Hematopoietic multipotent progenitor cell treated with erythropoietin and hydrocortisone succinate and interleukin-3 and kit ligand, for 17 days (in vitro differentiated cells): Measurements from ENCODE around the gene GUCA2A.
A peak's percentile ranks its signal among the peaks of the same experiment; 100 is the strongest.

ENCODE experiments used
- DNase-seq: peaks from one replicate; pipeline ENCODE4 v3.0.0-alpha.2; 2015; ENCODE audit warnings: low spot score

Gene GUCA2A

GRCh38 chr1:42153624-42154023 lies 10.9 kb downstream of the GUCA2A start:
- no peak for DNase-seq

GRCh38 chr1:42152907-42153600 lies 11.5 kb downstream of the GUCA2A start, which contains the start of gene GUCA2B:
GUCA2B (plus strand) TSS chr1:42153410; CDS start chr1:42153451, 41 bp downstream.
- no peak for DNase-seq

- DNase-seq: no peak
These were observed 12.4 kb downstream of the GUCA2A start for GRCh38 chr1:42152119-42152518.

GRCh38 chr1:42150651-42151050 lies 13.9 kb downstream of the GUCA2A start:
- DNase-seq: no peak

- no peak for DNase-seq
These were observed 16.4 kb downstream of the GUCA2A start for GRCh38 chr1:42148166-42148565.

- peak; percentile 38 for DNase-seq
These were observed 17.8 kb downstream of the GUCA2A start for GRCh38 chr1:42146626-42147320.

GRCh38 chr1:42145764-42146625 lies 18.6 kb downstream of the GUCA2A start:
- no peak for DNase-seq

- no peak for DNase-seq
These were observed 19.2 kb downstream of the GUCA2A start for GRCh38 chr1:42145389-42145716.

- DNase-seq: no peak
These were observed 19.7 kb downstream of the GUCA2A start for GRCh38 chr1:42144711-42145388.

- DNase-seq: no peak
These were observed 20.4 kb downstream of the GUCA2A start for GRCh38 chr1:42143896-42144710.

GRCh38 chr1:42142894-42143675 lies 21.5 kb downstream of the GUCA2A start:
- no peak for DNase-seq

- DNase-seq: no peak
These were observed 22.6 kb downstream of the GUCA2A start for GRCh38 chr1:42141978-42142377.

- no peak for DNase-seq
These were observed 24.4 kb downstream of the GUCA2A start for GRCh38 chr1:42140191-42140590.

- DNase-seq: no peak
These were observed 25.1 kb downstream of the GUCA2A start for GRCh38 chr1:42139444-42139843.

GRCh38 chr1:42138586-42138985 lies 26.0 kb downstream of the GUCA2A start:
- DNase-seq: no peak

GRCh38 chr1:42137766-42138165 lies 26.8 kb downstream of the GUCA2A start:
- DNase-seq: no peak

- DNase-seq: no peak
These were observed 28.1 kb downstream of the GUCA2A start for GRCh38 chr1:42136466-42136865.

- no peak for DNase-seq
These were observed 29.1 kb downstream of the GUCA2A start for GRCh38 chr1:42135426-42135825.

GRCh38 chr1:42133809-42134526 lies 30.6 kb downstream of the GUCA2A start:
- DNase-seq: no peak

GRCh38 chr1:42133390-42133789 lies 31.2 kb downstream of the GUCA2A start:
- DNase-seq: no peak
